Neuronal stem cell (in vitro differentiated cells): Measurements from ENCODE around the gene SYT15.
"Not testable (repeated sequence)": the region's sequence is repeated elsewhere in the genome, so short reads cannot be mapped to it uniquely, and the experiment has no call there.

ENCODE experiments used
- DNase-seq: peaks from one replicate; pipeline ENCODE4 v3.0.0-alpha.2; 2013; ENCODE audit warnings: low spot score
- H2AFZ ChIP-seq: one replicate; pipeline ENCODE4 v1.6.1; 2013; ENCODE audit warnings: mild to moderate bottlenecking, low read length, inconsistent platforms
- H2AK5ac ChIP-seq: 2 replicates; pipeline ENCODE4 v1.6.1; 2013; ENCODE audit warnings: low read depth, mild to moderate bottlenecking, inconsistent platforms, low read length, moderate library complexity, mixed read lengths
- H2BK120ac ChIP-seq: 2 replicates; pipeline ENCODE4 v1.6.1; 2013; ENCODE audit warnings: low read depth, mild to moderate bottlenecking, inconsistent platforms, low read length, moderate library complexity, mixed read lengths
- H2BK12ac ChIP-seq: one replicate; pipeline ENCODE4 v1.6.1; 2013; ENCODE audit warnings: low read length, inconsistent platforms
- H2BK15ac ChIP-seq: 2 replicates; pipeline ENCODE4 v1.6.1; 2013; ENCODE audit warnings: mild to moderate bottlenecking, low read length, inconsistent platforms, mixed read lengths
- H2BK5ac ChIP-seq: one replicate; pipeline ENCODE4 v1.6.1; 2013; ENCODE audit warnings: inconsistent platforms, mild to moderate bottlenecking, low read length, moderate library complexity
- H3K14ac ChIP-seq: one replicate; pipeline ENCODE4 v1.6.1; 2013; ENCODE audit warnings: low read length, inconsistent platforms
- H3K18ac ChIP-seq: 2 replicates; pipeline ENCODE4 v1.6.1; 2013; ENCODE audit warnings: low read length, inconsistent platforms
- H3K23ac ChIP-seq: 2 replicates; pipeline ENCODE4 v1.6.1; 2013; ENCODE audit warnings: low read depth, mild to moderate bottlenecking, mixed read lengths, low read length, inconsistent platforms; ENCODE audit not compliant: poor library complexity
- H3K27ac ChIP-seq: replicated peaks from 3 replicates; pipeline ENCODE4 v1.5.1; 2013; ENCODE audit warnings: low read length, inconsistent platforms
- H3K27me3 ChIP-seq, 3 experiments: 2 replicates each; pipeline ENCODE4 v1.6.1; 2013; ENCODE audit warnings: low read length in 3 of 3, mild to moderate bottlenecking in 2 of 3, inconsistent platforms in 1 of 3, low read depth in 1 of 3, mixed read lengths in 1 of 3, moderate library complexity in 1 of 3; ENCODE audit not compliant: control insufficient read depth in 3 of 3, insufficient read depth in 3 of 3
- H3K36me3 ChIP-seq, 2 donors: replicated peaks in 1 of 2; 2 replicates each; pipeline ENCODE4 v1.6.1; 2013; ENCODE audit warnings: low read length in 2 of 2; ENCODE audit not compliant: control insufficient read depth in 2 of 2, insufficient read depth in 2 of 2
- H3K4ac ChIP-seq: 2 replicates; pipeline ENCODE4 v1.6.1; 2013; ENCODE audit warnings: inconsistent platforms, mild to moderate bottlenecking, low read length, moderate library complexity
- H3K4me1 ChIP-seq, 2 donors: 1 replicate in 1 of 2; 2 replicates in 1 of 2; pipeline ENCODE4 v1.6.1; 2013; ENCODE audit warnings: low read length in 2 of 2, low read depth in 1 of 2; ENCODE audit not compliant: control insufficient read depth in 2 of 2, insufficient read depth in 1 of 2
- H3K4me2 ChIP-seq: one replicate; pipeline ENCODE4 v1.6.1; 2013; ENCODE audit warnings: mild to moderate bottlenecking, low read length, inconsistent platforms; ENCODE audit not compliant: insufficient read depth, poor library complexity, severe bottlenecking
- H3K4me3 ChIP-seq, 2 donors: 2 replicates each; pipeline ENCODE4 v1.5.1; 2013; ENCODE audit warnings: low read length in 2 of 2, mild to moderate bottlenecking in 2 of 2, inconsistent platforms in 1 of 2, moderate library complexity in 1 of 2
- H3K79me1 ChIP-seq: one replicate; pipeline ENCODE4 v1.6.1; 2013; ENCODE audit warnings: low read depth, mild to moderate bottlenecking, inconsistent platforms, low read length, moderate library complexity
- H3K9ac ChIP-seq: one replicate; pipeline ENCODE4 v1.6.1; 2013; ENCODE audit warnings: mild to moderate bottlenecking, low read depth, low read length, inconsistent platforms; ENCODE audit not compliant: poor library complexity
- H3K9me3 ChIP-seq, 2 donors: replicated peaks in 1 of 2; 2 replicates each; pipeline versions ENCODE3 to v1.6.1; 2013; ENCODE audit warnings: low read length in 2 of 2, mild to moderate bottlenecking in 2 of 2, inconsistent platforms in 1 of 2, low read depth in 1 of 2, mixed read lengths in 1 of 2, moderate library complexity in 1 of 2; ENCODE audit not compliant: control insufficient read depth in 2 of 2, insufficient read depth in 1 of 2
- H4K8ac ChIP-seq: one replicate; pipeline ENCODE4 v1.6.1; 2013; ENCODE audit warnings: low read depth, mild to moderate bottlenecking, inconsistent platforms, low read length, moderate library complexity
- H4K91ac ChIP-seq: one replicate; pipeline ENCODE4 v1.6.1; 2013; ENCODE audit warnings: low read length, low read depth, mild to moderate bottlenecking, inconsistent platforms; ENCODE audit not compliant: poor library complexity
- WGBS, 2 donors: extraction: QIAGEN DNeasy Blood & Tissue Kit; methylation state at CpG; one replicate each; pipeline ENCODE4 v1.1.7; 2013; ENCODE audit warnings: missing lambda C conversion rate in 2 of 2, mixed read lengths in 1 of 2; ENCODE audit not compliant: insufficient read length in 2 of 2, insufficient replicate concordance in 1 of 2; ENCODE audit errors: extremely low coverage in 2 of 2; 5-methylcytosine and 5-hydroxymethylcytosine counted together

The SYT15 gene

DNA sequence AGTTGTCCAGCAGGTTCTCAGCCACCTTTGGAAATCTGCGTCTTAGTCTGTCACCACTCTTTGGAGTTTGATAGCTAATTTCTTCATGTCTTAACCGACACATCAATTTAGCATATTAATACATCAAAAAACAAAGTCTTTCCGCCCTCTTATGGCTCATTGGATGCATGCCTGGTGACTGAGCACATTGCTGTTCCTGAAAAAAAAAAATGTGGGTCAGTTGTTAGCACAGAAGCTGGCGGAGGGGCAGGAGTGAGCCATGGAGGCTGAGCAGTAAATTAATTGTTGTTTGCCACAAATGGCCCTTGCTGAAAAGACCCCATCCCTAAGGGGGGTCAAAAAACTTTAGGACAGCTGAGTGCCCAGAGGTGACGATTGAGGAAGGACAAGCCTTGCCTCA lies 5.6 kb upstream of the SYT15 start:
- not testable (repeated sequence) for H2AK5ac ChIP-seq, H3K23ac ChIP-seq, H2AFZ ChIP-seq, DNase-seq, H4K91ac ChIP-seq, H3K27ac ChIP-seq, H2BK15ac ChIP-seq, H2BK5ac ChIP-seq, H3K9ac ChIP-seq, H3K4me1 ChIP-seq, H3K18ac ChIP-seq, H3K14ac ChIP-seq, H2BK12ac ChIP-seq, H3K27me3 ChIP-seq, H3K9me3 ChIP-seq, H4K8ac ChIP-seq, H3K4ac ChIP-seq, H2BK120ac ChIP-seq, H3K79me1 ChIP-seq, H3K4me3 ChIP-seq, H3K36me3 ChIP-seq, H3K4me2 ChIP-seq
- no CpG with 5 or more reads among the region's 5 CpGs for WGBS, 2 donors

DNA sequence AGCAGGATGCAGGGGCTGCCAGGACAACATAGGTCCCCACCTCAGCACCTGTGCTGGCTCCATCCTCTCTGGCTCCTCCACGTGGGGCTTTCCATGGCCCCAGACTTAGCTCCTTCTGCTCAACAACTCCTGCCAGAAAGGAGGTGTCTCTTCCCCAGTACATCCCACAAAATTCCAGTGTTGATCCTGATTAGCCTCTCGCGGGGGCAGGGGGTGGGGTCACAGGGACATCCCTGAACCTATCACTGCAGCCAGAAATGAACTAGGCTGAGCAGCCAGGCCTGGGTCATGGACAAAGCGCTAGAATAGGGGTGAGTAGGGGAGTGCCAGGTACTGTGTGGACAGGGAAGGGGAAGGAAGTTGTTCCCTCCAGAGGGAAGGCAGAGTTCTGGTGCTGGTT lies 5.0 kb upstream of the SYT15 start:
- H4K91ac ChIP-seq, H3K27me3 ChIP-seq, H3K23ac ChIP-seq, H3K18ac ChIP-seq, DNase-seq, H3K4me2 ChIP-seq, H2BK12ac ChIP-seq, H3K79me1 ChIP-seq, H2AFZ ChIP-seq, H2BK15ac ChIP-seq, H2AK5ac ChIP-seq, H3K4me3 ChIP-seq, H2BK5ac ChIP-seq, H3K27ac ChIP-seq, H3K4me1 ChIP-seq, H3K9ac ChIP-seq, H2BK120ac ChIP-seq, H3K14ac ChIP-seq, H4K8ac ChIP-seq, H3K36me3 ChIP-seq, H3K4ac ChIP-seq, H3K9me3 ChIP-seq: not testable (repeated sequence)
- no CpG with 5 or more reads among the region's 4 CpGs for WGBS, 2 donors

DNA sequence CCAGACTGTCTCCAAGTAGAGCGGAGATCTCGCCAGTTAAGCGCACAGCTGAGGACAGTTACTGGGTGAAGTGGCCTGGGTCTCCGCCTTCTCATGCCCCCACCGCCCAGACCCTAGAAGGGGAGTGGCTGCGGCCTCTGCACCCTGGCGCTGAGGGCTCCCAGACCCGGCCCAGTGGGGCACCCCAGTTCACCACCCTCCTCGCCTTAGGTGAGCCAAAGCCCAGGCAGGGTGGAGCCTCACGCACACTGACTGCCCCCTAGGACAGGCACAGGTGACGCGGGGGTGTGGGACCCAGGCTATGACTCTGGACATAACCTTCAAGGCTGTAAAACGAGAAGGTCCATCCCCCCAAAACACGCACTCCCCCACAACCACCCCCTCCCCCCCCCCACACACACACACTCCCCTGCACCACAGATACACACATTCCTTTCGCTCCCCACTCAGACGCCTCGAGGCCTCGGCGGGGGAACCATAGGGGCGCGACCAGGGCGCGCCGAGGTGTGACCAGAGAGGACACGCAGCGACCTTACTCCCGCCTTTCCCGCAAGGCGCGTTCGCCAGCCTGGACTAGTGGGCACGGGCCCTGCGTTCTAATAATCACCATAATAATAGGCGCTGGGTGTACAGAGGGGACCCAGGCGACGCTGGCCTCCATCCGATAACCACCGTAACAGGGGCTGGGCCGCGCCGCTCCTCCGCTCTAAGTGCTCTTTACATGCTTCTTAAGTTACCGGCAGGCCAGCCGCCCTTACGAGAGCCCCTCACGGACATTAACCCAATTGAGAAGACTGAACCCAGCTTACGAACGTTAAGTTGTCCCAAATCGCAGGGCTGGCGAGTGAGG lies 1.1 kb upstream of the SYT15 start:
- not testable (repeated sequence) for H4K91ac ChIP-seq, H3K14ac ChIP-seq, H2BK15ac ChIP-seq, H3K4me3 ChIP-seq, H3K79me1 ChIP-seq, H3K9me3 ChIP-seq, H3K4ac ChIP-seq, H3K27ac ChIP-seq, H2BK120ac ChIP-seq, H3K9ac ChIP-seq, H2BK5ac ChIP-seq, H3K4me1 ChIP-seq, H2BK12ac ChIP-seq, H4K8ac ChIP-seq, H2AFZ ChIP-seq, H3K23ac ChIP-seq, H3K18ac ChIP-seq, H2AK5ac ChIP-seq, DNase-seq, H3K27me3 ChIP-seq, H3K36me3 ChIP-seq
- no CpG with 5 or more reads among the region's 50 CpGs for WGBS, 2 donors
- peak overlapping the region; percentile 18 for H3K4me2 ChIP-seq

DNA sequence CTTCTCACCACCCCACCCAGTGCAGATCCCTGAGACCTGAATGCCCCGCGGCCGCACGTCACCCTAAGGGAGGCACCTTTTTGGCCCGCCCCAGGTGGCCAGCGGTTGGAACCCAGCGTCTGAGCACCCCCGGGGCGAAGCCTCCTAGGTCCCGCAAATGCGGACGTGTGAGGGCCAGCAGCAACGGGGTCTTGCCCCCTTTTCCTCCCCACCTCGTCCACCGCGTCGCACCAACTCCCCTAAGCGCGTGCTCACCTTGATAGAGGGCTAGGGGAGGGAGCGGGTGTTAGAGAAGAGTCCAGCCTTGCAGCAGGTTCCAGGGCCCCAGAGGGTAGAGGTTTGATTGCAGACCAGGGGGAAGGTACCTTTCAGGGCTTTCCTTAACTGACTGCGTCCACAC lies 450 bp downstream of the SYT15 start:
- H4K8ac ChIP-seq, H3K9ac ChIP-seq, H2BK12ac ChIP-seq, H3K79me1 ChIP-seq, H2BK120ac ChIP-seq, H3K18ac ChIP-seq, H2BK5ac ChIP-seq, H4K91ac ChIP-seq, H3K4me1 ChIP-seq, H3K4me3 ChIP-seq, H3K27ac ChIP-seq, H3K27me3 ChIP-seq, DNase-seq, H2AK5ac ChIP-seq, H3K4ac ChIP-seq, H3K4me2 ChIP-seq, H2BK15ac ChIP-seq, H3K23ac ChIP-seq, H3K9me3 ChIP-seq, H3K36me3 ChIP-seq, H2AFZ ChIP-seq, H3K14ac ChIP-seq: not testable (repeated sequence)
- WGBS, 2 donors: no CpG with 5 or more reads among the region's 21 CpGs
